Brain microvascular endothelial cell (primary cell): ENCODE measurements around the gene SLC40A1.

Source experiments
- DNase-seq: peaks from one replicate; pipeline ENCODE4 v3.0.0-alpha.2; 2020
- H3K27ac ChIP-seq: fragments of 250-450 bp; sonication (Bioruptor Pico); 2 replicates; pipeline ENCODE4 v1.5.1; 2020; ENCODE audit warnings: mild to moderate bottlenecking, moderate library complexity
- H3K27me3 ChIP-seq: fragments of 250-450 bp; sonication (Bioruptor Pico); replicated peaks from 2 replicates; pipeline ENCODE4 v1.5.1; 2020; ENCODE audit warnings: mild to moderate bottlenecking
- H3K36me3 ChIP-seq: fragments of 250-450 bp; sonication (Bioruptor Pico); replicated peaks from 2 replicates; pipeline ENCODE4 v1.5.1; 2020; ENCODE audit warnings: mild to moderate bottlenecking
- H3K4me3 ChIP-seq: 2 replicates; pipeline ENCODE4 v1.5.1; 2011; ENCODE audit warnings: low read depth, mild to moderate bottlenecking, control low read depth, low read length, moderate library complexity
- in situ Hi-C: cut with HindIII; loops from 2 replicates; pipeline ENCODE4 v1.10.0; 2017; ENCODE audit warnings: low sequenced_read_pairs, low pct_ligation_motif_present
- TF ChIP-seq, protein P1 (sequence below): IDR thresholded peaks from 2 replicates; pipeline ENCODE4 v1.5.1; 2011; ENCODE audit warnings: low read depth, mild to moderate bottlenecking, moderate library complexity, low read length, control low read depth, inconsistent platforms; ENCODE audit errors: missing control alignments

The SLC40A1 gene

DNA sequence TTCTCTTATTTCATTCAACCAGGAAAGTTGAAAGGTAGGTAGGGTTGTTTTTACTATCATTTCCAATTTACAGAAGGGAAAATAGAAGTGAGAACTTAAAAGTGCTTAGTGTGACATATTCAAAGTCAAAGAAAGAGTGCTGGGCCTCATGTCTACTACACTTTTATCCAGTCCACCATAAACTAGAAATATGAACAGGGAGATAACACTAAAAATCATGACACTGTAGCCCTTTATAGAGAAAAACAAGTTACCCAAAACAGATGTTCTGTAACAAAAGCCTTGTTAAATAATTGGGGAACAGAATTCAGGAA is 20.4 kb downstream of the SLC40A1 start:
- TF ChIP-seq, protein P1, sequence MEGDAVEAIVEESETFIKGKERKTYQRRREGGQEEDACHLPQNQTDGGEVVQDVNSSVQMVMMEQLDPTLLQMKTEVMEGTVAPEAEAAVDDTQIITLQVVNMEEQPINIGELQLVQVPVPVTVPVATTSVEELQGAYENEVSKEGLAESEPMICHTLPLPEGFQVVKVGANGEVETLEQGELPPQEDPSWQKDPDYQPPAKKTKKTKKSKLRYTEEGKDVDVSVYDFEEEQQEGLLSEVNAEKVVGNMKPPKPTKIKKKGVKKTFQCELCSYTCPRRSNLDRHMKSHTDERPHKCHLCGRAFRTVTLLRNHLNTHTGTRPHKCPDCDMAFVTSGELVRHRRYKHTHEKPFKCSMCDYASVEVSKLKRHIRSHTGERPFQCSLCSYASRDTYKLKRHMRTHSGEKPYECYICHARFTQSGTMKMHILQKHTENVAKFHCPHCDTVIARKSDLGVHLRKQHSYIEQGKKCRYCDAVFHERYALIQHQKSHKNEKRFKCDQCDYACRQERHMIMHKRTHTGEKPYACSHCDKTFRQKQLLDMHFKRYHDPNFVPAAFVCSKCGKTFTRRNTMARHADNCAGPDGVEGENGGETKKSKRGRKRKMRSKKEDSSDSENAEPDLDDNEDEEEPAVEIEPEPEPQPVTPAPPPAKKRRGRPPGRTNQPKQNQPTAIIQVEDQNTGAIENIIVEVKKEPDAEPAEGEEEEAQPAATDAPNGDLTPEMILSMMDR = no peak
- Histone ChIP-seq H3K27ac (no peak overlapping the region), H3K4me3 (no peak overlapping the region), H3K27me3 (no peaks in the 10 kb centered on the region), H3K36me3 (no peaks in the 10 kb centered on the region)
- no peak for DNase-seq
- in situ Hi-C loops = no loop called here

DNA sequence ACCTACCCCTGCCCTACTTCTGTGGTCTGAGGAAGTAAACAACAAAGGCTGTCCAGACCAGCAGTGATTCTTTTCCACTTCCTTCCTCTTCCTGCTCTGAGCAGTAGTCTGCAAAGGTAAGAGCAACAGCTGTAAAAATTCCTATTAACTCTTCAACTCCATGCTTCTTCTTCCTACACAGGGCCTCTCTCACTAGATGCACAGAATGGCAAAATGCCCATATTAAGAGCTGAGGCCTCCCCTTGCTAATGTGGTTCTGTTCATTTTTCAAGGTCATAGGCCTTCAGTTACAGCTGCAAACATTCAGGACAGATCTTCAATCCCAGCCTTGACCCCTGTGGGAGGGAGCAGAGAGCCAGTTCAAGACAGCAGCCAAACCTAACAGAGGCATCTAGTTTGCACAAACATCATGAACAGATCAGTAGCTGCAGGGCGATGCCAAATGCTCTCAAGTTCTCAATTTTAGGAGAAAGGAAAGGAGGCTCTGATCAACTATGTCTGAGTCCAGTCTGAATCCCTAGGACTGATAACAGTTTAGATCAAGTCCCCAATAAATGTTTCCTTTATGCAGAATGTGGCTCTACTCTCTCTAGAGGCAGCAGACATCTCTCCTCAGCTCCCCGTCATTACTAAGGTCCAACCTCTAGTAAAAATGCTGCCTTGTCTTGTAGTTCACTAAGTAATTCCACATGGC is 20.9 kb downstream of the SLC40A1 start:
- Histone ChIP-seq H3K36me3 (no peaks in the 10 kb centered on the region), H3K27ac (no peak overlapping the region), H3K4me3 (no peak overlapping the region), H3K27me3 (no peaks in the 10 kb centered on the region)
- in situ Hi-C loops = no loop called here
- TF ChIP-seq, protein P1 = no peak
- no peak for DNase-seq

DNA sequence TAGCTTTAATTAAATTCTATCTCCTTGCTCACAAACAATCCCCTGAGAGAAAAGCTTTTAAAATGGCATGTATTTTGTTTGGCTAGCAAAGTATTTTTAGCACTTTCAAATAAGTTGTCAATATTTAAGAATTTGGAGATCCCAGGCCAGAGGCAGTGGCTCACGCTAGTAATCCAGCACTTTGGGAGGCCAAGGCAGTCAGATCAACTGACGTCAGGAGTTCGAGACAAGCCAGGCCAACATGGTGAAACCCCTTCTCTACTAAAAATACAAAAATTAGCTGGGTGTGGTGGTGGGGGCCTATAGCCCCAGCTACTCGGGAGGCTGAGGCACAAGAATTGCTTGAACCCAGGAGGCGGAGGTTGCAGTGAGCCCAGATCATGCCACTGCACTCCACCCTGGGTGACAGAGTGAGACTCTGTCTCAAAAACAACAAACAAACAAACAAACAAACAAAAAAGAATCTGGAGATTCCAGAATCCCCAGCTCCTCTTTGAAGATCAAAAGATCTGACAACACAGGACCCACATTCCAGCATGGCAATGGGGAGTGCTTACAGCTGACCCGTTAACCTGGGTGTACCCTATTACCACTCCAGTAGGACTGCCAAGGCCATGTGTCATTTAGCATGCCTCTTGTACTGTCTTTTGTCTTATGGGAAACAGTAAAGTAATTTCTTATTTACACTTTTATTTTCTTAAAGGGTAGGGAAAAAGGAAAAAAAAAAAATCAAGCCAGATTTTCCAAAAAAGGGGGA is 21.9 kb downstream of the SLC40A1 start:
- Histone ChIP-seq H3K4me3 (no peak overlapping the region), H3K27me3 (no peaks in the 10 kb centered on the region), H3K27ac (no peak overlapping the region), H3K36me3 (no peaks in the 10 kb centered on the region)
- in situ Hi-C loops = no loop called here
- DNase-seq = no peak
- TF ChIP-seq, protein P1 = no peak

DNA sequence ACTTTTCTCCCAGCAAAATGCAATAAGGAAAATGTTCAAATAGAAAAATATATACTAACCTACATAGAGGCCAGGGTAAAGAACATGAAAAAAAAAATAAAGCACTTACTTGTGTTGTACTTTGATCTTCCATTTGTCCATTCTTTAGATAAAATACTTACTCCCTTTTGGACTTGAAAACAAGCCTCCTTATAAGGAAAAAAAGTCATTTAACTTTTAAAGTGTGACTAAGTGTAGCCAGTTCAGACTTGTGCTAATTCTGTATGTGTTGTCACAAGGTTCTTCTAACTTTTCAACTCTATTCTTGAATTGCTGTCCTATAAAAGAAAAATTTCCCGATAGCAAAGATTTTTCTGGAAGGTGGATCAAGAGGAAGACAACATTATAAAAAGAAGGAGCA is 23.2 kb downstream of the SLC40A1 start:
- no peak for DNase-seq
- Histone ChIP-seq H3K36me3 (no peaks in the 10 kb centered on the region), H3K4me3 (no peak overlapping the region), H3K27ac (no peak overlapping the region), H3K27me3 (no peaks in the 10 kb centered on the region)
- in situ Hi-C loops = no loop called here
- TF ChIP-seq, protein P1 = no peak

DNA sequence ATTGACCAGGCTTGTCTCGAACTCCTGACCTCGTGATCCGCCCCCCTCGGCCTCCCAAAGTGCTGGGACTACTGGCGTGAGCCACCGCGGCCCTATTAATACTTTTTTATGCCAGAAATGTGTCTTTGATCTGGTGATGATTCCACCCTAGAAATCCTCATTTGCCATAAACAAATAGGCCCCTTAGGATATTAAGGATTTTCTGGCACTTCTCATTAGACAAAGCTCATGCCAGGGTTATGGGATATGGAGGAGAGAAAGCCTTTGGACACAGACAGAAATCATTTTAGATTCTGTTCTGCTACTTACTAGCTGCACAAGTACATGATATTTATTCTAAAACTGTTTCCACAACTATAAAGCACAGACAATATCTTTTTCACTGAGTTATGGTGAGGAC is 24.1 kb downstream of the SLC40A1 start:
- TF ChIP-seq, protein P1 = no peak
- no peak overlapping the region for H3K27ac ChIP-seq
- no peak for DNase-seq
- no peaks in the 10 kb centered on the region for H3K36me3 ChIP-seq
- no peaks in the 10 kb centered on the region for H3K27me3 ChIP-seq
- H3K4me3 ChIP-seq = no peak overlapping the region
- in situ Hi-C loops = no loop called here
